ENCODE measurements around the gene USP10.

The USP10 gene

DNA sequence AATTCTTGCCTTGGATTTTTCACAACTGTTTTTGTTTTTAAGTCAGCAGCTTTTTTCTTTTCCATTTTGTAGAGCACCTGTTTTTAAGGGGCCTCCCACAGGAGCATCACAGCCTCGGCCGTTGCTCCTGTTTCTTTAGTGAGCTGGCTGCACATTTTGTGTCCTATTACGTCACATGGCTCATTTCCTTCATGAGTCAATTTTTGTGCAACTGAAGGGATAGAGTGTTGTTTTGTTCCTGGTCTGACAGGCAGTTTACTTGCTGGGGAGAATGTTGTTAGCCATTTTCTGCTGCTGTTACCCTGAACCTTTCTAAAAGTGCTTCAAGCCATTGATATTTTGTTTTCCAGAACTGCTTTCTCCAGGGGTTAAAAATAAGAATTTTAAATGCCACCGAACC, 75.0 kb downstream of the USP10 start:
- no peak for DNase-seq (ENCODE audit: low read depth)

DNA sequence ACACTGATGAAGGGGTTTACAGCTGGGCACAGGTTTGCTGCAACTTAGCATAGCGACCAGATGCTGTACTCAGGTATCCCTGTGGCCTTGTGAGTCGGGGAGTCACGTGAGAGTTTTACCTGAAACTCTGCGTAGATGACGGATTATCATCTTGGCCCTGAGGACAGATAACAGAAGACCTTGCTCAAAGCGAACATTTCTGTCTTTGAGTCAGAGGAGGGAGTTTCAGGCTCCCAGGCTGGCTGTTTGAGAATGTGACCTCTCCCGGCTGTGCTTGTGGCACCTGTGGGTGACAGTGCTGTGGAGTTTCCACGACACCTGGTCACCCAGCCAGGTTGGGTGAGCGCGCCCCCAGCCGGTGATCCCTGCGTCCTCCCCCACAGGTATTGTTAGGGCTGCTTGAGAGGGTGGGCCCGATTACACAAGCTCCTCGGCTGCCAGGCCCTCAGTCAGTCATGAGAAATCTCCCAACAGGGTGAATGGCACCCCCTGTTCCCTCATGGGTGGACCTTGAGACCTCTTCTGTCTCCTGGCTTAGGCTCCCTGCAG, 75.5 kb downstream of the USP10 start:
- no peak for DNase-seq (ENCODE audit: low read depth)

DNA sequence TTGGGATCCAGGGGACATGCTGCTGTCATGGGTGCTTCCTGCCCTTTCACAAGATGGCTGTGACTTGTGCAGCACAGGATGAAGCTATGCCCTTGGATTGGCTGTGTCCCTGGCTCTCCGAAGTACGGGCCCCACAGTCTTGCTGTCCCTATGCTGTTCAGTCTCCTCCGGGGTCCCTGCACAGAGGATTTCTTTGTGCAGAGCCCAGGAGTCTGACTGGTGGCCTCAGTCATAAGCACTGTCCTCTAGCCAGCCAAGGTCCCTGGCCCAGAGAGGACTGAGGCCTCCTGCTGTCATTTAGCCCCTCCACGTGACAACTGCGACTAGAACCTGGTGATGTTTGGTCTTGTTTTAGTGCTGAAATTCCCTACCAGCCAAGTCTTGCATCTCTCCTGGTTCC, 77.6 kb downstream of the USP10 start:
- no peak for DNase-seq (ENCODE audit: low read depth)

DNA sequence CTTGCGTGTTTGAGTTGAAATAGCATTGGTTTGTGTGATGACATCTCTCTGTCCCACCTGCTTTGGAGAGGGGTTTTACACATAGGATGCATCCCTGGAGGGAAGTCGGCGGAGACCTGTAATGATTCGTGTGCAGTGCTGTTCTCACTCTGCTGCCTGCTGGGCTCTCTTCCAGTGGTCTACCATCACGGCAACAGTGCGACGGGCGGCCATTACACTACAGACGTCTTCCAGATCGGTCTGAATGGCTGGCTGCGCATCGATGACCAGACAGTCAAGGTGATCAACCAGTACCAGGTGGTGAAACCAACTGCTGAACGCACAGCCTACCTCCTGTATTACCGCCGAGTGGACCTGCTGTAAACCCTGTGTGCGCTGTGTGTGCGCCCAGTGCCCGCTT, 78.9 kb downstream of the USP10 start:
- no peak for DNase-seq (ENCODE audit: low read depth)

DNA sequence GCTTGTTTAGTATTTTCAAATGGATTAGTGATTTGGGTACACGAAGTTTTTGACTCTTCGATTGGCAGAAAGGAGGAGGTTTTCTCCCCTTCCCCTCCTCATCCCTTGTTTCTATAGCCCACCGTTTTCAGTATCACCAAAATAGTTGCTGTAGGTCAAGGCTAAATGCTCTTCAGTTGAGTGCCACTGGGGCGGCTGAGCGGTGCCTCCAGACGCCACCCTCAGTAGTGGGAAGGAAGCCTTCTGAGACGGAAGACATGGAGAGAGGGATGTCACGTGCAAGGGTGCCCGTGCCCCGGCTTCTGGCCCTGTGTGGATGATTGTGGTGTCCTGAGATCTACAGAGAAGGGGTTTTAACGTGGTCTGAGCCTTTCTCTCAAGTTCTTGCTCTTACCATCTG, 80.3 kb downstream of the USP10 start:
- DNase-seq (ENCODE audit: low read depth): no peak

DNA sequence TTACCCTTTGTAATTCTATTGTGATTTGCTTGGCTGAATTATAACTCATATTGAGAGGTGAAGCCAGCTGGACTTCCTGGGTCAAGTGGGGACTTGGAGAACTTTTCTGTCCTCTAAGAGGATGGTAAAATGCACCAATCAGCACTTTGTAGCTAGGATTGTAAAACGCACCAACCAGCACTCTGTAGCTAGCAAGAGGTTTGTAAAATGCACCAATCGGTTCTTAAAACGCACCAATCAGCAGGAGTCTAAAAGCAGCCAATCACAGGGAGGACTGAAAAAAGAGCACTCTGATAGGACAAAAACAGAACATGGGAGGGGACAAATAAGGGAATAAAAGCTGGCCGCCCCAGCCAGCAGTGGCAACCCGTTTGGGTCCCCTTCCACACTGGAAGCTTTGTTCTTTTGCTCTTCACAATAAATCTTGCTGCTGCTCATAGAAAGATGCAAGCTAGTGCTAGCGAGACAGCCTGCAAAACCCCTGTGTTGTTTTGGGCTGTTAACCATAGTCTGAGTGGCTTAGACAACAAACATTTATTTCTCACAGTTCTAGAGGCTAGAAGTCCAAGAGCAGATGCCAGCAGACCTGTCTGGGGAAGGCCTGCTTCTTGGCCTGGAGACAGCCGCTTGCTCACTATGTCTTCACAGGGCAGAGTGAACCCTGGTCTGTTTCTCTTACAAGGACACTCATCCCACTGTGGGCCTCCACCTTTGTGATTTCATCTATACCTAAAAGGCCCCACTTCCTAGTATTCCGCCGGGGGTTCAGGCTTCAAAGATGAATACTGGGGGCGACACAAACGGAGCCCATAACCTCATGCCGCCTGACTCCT, 81.0 kb downstream of the USP10 start:
- DNase-seq (ENCODE audit: low read depth): no peak

DNA sequence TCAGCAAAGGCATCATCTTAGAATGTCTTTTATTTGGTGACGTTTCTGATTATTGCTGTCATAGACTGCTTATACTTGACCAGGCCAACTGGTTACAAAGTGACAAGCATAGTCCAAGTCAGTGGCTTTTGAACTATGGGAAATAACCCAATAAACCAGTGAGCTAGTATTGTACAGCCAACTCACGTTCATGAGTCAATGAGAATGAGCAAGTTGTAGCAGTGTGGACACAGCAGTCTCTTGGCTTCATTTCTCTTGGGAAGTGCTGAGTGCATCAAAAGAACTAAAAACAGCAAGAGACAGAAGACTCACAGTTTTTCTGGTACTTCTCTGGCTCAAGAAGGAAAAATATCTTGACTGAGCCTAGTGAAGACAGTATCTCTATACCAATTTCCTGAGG, 83.0 kb downstream of the USP10 start:
- no peak for DNase-seq (ENCODE audit: low read depth)

DNA sequence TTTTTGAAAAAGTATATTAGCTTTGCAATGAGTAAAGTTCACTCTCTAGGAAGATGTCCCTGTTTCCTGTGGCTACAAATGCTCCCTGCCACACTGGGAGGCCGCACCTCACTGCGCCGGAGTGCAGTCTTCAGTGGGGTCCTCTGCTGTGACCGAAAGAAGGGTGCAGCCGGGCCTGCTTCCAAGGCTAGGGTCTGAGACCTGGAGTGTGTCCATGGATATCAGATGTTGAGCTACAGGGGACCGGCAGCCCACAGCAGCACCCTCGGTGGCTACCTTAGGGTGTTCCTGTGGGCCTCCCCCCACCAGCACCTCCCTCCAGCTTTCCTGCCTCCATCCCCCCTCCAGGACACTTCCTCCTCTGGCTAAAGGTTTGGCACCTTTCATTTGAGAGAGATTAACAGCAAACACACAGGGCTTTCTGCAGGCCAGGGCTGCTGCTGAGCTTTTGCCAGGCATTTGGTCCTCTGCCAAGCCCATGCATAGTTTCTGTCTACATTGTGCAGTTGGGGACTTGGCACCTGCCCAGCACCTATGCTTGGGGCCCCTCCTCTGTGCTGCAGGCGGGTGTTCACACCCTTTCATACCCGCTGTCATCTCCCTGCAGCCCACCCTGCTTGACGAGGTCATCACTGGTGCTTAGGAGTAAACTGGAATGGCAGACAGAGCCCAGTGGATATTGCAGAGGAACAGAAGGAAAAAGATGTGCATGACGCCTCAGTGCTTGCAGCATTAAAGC, 86.2 kb downstream of the USP10 start:
- no peak for DNase-seq (ENCODE audit: low read depth)

DNA sequence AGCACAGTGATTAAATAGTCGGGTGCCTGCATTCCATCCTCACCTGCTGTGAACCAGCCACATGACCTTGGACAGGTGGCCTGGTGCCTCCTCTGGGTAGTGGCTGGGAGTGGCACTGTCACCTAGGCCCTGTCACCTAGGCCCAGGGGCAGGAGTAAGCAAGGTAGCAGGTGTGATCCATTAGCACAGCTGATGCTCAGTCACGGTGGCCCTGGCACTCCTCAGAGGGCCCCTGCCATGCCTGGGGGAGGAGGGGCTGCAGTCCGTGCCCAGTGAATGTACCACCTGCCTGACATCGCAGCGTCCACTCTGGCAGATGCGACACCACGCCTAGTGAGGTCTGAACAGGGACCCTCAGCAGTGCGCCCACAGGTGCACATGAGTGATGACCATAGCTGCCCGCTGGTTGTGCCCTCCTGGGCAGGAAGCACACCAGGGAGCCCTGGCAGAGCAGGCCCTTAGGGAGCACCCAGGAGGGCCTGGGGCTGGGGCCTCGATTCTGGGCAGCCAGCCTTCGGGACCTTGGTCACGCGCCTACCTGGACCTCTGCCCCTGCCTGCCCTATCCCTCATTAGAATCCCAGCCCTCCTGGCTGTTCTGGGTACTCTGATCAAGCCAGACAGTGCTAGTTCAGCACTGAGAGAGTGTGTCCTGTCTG, 86.9 kb downstream of the USP10 start:
- no peak for DNase-seq (ENCODE audit: low read depth)

DNA sequence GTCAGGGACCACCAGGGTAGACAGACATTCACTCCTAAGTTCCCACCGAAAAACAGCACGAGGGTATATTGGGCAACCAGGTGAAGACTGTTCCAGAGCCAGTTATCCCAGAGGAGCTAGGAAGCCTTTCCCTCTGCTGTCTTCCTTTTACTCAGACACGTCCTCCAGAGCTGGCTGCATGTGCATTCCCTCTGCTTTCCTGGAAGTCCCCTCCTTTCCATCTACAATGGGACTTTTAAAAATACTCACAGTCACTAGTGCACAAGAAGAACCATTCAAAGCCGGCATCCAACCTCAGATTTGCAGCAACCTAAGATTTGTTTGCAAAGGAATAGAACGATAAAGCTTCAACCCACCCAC, 87.4 kb downstream of the USP10 start:
- no peak for DNase-seq (ENCODE audit: low read depth)

DNA sequence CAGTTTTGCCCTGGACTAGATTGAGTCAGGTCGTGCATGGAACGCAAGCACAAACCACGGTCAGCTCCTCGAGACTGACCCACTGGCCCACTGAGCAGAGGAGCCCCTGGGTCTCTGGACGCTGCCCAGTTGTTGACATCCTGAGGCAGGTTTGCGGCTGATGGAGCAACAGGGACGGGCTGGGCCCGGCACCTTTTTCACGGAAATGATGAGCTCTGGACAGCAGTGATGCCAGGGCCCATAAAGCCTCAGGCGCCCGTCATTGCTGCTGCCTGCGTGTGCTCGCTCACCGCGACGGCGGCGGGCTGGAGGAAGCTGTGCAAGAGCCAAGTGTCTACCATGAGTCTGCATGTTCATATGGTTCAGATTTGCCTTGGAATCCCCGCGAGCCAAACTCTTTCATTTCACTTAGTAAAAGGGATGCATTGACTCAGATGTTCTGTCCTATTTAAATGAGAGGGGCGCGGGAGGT, 89.2 kb downstream of the USP10 start:
- no peak for DNase-seq (ENCODE audit: low read depth)

DNA sequence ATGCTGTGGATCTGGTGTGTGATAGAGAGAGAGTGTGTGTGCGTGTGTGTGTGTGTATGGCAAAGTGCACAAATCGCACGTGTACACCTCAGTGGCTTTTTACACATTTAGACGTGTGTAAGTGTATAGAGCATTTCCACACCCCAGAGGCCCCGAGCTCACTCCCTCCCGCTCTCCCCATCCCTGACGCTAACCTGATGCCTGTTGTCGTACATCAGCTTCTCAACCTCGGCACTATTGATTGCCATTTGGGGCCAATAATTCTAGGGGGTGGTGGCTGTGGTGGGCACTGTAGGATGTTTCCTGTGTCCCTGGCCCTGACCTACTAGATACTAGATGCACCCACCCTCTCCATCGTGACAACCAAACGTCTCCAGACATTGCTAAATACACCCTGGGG, 89.6 kb downstream of the USP10 start:
- no peak for DNase-seq (ENCODE audit: low read depth)

DNA sequence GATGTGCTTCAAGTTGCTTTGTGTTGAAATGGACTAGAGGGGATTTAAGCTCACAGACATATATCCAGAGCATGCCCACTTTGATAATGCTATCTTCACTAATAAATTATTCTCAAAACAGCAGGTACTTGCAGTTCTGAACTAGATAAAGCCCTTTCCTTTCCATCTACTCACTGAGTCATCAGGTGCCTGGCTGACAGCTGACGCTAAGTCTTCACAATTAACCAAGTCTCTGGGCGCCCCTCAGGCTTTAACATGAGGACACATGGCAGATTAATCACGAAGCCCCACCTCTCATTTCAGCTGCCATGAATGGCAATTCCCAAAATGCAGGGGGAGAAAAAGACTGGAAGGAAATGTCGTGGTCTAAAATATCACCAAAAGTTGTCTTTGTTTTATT, 90.5 kb downstream of the USP10 start:
- DNase-seq (ENCODE audit: low read depth): no peak

DNA sequence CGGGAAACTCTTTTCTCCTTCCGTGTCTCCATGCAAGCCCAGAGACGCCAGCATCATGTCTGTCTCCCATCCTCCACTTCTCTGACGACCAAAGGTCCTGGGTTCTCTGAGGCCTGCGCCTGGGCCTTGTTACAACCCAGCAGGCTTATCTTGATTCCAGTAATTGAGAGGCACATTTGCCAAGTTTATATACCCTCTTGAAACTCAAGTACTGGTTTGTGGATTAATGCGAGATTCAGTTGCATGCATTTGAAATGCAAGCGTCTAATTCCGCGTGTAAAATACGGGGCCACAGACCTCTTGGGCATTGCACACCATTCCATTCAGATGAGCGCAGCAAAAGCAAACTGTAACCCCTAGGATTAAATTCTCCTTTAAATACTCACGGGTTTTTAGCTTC, 91.3 kb downstream of the USP10 start:
- no peak for DNase-seq (ENCODE audit: low read depth)

DNA sequence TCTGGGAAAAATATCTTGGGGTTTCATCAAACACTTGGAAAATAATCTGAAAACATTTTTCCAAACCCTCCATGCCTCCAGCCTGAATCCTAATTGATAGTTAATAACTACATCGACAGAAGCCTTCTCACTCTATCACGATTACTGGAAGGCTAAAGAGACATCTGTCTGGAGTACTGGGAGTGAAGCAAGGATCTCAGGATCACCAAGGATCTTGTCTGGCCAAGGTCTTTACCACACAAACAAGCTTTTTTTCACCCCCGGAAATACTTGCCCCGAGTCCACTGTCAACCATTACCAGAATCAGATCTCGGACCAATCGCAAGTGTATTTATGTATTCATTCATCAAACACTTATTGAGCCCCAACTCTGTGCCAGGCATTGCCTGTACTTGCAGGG, 91.7 kb downstream of the USP10 start:
- DNase-seq (ENCODE audit: low read depth): no peak

DNA sequence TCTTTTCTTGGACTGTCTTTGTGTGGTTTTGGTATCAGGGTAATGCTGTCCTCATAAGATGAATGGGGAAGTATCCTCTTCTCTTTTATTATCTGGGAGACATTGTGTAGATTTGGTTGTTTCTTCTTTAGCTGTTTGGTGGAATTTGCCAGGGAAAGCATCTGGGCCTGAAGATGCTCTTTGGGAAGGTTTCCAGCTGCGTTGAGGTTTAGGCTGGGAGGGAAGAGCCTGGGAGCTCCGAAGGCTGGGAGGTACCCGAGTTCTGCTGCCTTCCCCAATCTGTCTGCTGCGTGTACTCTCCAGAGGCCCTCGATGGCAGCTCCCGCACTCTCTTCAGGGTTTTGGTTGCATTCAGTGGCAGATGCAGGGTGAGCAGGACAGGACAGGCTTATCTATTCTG, 94.4 kb downstream of the USP10 start:
- no peak for DNase-seq (ENCODE audit: low read depth)

DNA sequence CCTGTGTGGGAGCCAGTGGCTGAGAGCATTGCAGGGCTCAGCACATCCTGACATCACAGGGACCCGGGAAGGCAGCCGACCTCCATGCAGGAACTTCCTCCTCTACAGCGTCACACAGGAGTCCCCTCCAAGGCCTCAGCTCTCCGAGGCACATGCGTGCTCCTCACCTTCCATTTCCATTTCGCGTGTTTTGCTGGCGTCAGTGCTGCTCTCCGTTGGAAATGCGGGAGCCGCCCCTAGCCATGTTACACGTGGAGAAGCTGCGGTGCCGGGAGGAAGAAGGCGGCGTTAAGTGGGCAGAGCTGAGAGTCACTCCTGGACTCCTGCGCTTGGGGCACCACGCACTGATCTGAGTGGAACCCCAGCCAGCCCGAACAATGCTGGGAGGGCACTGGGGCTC, 94.8 kb downstream of the USP10 start:
- DNase-seq (ENCODE audit: low read depth): no peak

DNA sequence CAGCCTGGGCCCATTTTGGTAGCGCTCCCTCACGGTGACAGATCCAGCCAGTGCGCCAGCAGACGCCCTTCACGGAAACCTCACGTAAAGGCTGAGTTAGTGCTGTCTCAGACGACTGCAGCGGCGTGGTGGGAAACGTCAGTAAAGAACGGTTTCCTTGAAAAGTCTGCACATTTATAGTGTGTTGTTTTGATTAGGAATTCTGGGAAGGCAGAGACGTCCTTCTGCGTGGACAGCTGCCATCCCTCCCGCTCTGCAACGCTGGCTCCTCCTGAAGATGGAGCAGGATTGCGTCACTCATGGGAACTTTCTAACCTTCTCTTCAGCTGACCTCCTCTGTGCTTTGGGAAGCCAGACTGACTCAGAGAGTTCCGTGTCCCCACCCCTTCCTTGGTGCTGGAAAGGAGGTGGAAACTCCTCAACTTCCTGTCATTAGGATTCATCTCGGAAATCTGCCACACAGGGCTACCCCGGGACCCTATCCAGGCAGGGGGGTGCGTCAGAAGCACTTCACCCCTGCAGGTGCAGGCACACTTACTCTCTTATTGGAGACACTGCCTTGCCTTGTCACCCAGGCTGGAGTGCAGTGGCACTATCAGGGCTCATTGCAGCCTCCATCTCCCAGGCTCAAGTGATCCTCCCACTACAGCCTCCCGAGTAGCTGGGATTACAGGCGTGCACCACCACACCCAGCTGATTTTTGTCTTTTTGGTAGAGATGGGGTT, 95.7 kb downstream of the USP10 start:
- DNase-seq (ENCODE audit: low read depth): no peak

DNA sequence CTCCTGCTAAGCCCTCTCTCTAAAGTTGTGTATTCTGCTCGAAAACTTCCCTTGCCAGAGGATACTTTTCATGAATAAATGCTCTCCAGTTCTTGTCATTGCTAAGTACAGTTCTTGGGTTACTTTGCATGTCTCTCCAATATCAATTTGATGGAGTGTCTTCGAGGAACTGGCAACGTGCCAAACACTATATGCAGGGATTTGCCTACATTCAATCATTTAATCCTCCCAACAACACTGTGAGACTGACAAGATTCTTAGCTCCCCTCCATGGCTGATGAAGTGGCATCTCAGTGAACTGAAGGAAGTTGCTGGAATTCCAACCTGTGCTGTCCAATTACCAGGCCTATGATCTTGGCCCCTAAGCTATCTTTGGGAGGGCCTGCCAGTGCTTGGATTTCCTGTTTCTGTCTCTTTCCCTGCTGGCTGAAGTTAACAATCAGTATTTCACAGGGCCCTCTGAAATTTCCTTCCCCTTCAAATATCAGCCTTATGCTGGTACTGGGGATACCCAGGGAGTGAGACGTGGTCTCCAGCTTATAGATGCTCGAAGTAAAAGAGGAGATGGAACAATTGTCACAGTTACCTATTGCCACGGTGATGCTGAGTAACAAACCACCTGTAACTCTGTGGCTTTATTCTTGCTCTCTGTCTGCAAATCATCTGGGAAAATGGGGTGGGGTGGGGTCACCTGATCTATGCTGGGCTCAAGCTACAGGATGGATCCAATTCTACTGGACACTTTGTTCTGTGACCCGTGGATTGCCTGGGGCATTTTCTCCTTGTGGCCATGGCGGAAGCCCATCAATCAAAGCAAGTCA, 100.6 kb downstream of the USP10 start:
- DNase-seq (ENCODE audit: low read depth): no peak

DNA sequence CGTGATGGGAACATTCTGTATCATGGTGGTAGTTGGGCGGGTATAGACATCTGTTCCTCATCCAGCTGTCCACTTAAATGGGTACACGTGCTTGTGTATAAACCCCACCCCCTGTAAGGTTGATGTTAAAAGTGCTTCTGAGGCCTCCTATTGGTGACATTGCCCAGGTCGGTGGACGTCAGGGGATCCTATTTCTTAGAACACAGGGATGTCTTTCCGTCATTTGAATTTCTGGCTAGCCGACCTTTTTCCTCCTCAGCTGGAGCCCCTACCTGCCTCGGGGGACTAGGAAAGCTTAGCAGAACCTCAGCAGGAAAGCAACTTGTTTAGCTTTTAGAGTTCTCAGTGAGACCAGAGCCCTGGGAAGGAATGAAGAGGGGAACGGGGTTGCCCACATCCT, 103.3 kb downstream of the USP10 start:
- DNase-seq (ENCODE audit: low read depth): no peak

DNA sequence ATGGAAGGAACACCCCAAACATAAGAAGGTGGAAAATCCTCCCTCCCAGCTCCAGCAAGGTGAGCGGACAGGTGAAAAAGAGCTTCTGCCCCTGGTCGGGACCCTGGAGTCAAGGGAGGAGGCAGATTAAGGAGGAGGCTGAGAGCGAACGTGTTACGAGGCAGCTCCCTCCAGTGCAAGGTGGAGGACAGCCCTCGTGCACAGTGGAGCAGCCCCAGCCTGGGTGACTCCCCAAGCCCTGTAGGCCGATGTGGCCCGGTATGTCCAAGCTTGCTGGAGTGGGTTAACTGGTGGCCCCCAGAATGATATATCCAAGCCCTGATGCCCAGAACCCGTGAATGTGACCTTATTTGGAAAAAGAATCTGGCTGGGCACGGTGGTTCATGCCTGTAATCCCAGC, 104.5 kb downstream of the USP10 start:
- no peak for DNase-seq (ENCODE audit: low read depth)
